ENCODE results near the gene ANKRD11. TPM values are rescaled to one million over a fixed set of nuclear protein-coding genes. Genes with fewer than 3 reads are reported as not detected.

Gene ANKRD11
- total RNA-seq, 1 experiment from 2014 or later = 297 TPM

GRCh38 chr16:89351645-89352044, 138.7 kb downstream of the ANKRD11 start:
- Mint-ChIP-seq H3K27me3 (ENCODE audit: insufficient read depth, unreplicated experiment) (no peaks in the 10 kb centered on the region), H3K27ac (ENCODE audit: unreplicated experiment) (no peak overlapping the region), H3K36me3 (ENCODE audit: insufficient read depth, unreplicated experiment) (peaks cover 98% of the 10 kb centered on the region), H3K4me1 (ENCODE audit: low read depth, unreplicated experiment) (peaks cover 44% of the 10 kb centered on the region), H3K4me3 (ENCODE audit: unreplicated experiment) (no peak overlapping the region), H3K9me3 (ENCODE audit: unreplicated experiment) (no peaks in the 10 kb centered on the region)
- CTCF ChIA-PET = no interaction called here
- Histone ChIP-seq H3K27me3 (replicated peaks; ENCODE audit: control insufficient read depth, insufficient read depth, low read length) (no peaks in the 10 kb centered on the region), H3K36me3 (ENCODE audit: control insufficient read depth, insufficient read depth, low read length) (no peaks in the 10 kb centered on the region), H3K4me3 (ENCODE audit: low read depth, low read length) (no peak overlapping the region), H3K9me3 (no peaks in the 10 kb centered on the region), H3K4me1 (peaks cover 34% of the 10 kb centered on the region)
- no peak for DNase-seq
- no peak for TF ChIP-seq CTCF (IDR thresholded peaks at IDR 0.05; ENCODE audit: insufficient read depth in 1 of 2, low read depth in 1 of 2, low read length in 1 of 2, severe bottlenecking in 1 of 2, unreplicated experiment in 1 of 2)
- POLR2A ChIA-PET = interaction anchor here (0.5 kb wide), 1 partner anchor 13 kb away, joined by 4 read pairs; no protein-coding TSS in a partner anchor
- intact Hi-C loops (cut with micrococcal nuclease; ENCODE audit: unreplicated experiment) = no loop called here
- BruUV-seq (replicated peaks) = no TSS peak

GRCh38 chr16:89350701-89351380, 139.5 kb downstream of the ANKRD11 start:
- CTCF ChIA-PET = no interaction called here
- Histone ChIP-seq H3K4me1 (peaks cover 42% of the 10 kb centered on the region), H3K9me3 (no peaks in the 10 kb centered on the region), H3K4me3 (ENCODE audit: low read depth, low read length) (no peak overlapping the region), H3K27me3 (replicated peaks; ENCODE audit: control insufficient read depth, insufficient read depth, low read length) (no peaks in the 10 kb centered on the region), H3K36me3 (ENCODE audit: control insufficient read depth, insufficient read depth, low read length) (no peaks in the 10 kb centered on the region)
- no peak for TF ChIP-seq CTCF (IDR thresholded peaks at IDR 0.05; ENCODE audit: insufficient read depth in 1 of 2, low read depth in 1 of 2, low read length in 1 of 2, severe bottlenecking in 1 of 2, unreplicated experiment in 1 of 2)
- Mint-ChIP-seq H3K27me3 (ENCODE audit: insufficient read depth, unreplicated experiment) (no peaks in the 10 kb centered on the region), H3K4me3 (ENCODE audit: unreplicated experiment) (no peak overlapping the region), H3K36me3 (ENCODE audit: insufficient read depth, unreplicated experiment) (peaks cover 100% of the 10 kb centered on the region), H3K9me3 (ENCODE audit: unreplicated experiment) (no peaks in the 10 kb centered on the region), H3K4me1 (ENCODE audit: low read depth, unreplicated experiment) (peaks cover 52% of the 10 kb centered on the region), H3K27ac (ENCODE audit: unreplicated experiment) (no peak overlapping the region)
- POLR2A ChIA-PET = no interaction called here
- DNase-seq = no peak
- intact Hi-C loops (cut with micrococcal nuclease; ENCODE audit: unreplicated experiment) = no loop called here
- BruUV-seq (replicated peaks) = no TSS peak

GRCh38 chr16:89349947-89350633, 140.3 kb downstream of the ANKRD11 start:
- no peak overlapping the region for H3K4me3 ChIP-seq (ENCODE audit: low read depth, low read length)
- Mint-ChIP-seq H3K27me3 (ENCODE audit: insufficient read depth, unreplicated experiment) (no peaks in the 10 kb centered on the region), H3K4me1 (ENCODE audit: low read depth, unreplicated experiment) (peaks cover 54% of the 10 kb centered on the region), H3K9me3 (ENCODE audit: unreplicated experiment) (no peaks in the 10 kb centered on the region), H3K4me3 (ENCODE audit: unreplicated experiment) (no peak overlapping the region), H3K27ac (ENCODE audit: unreplicated experiment) (peak overlapping the region; percentile 15), H3K36me3 (ENCODE audit: insufficient read depth, unreplicated experiment) (peaks cover 100% of the 10 kb centered on the region)
- no peak for DNase-seq
- H3K27me3 ChIP-seq (replicated peaks; ENCODE audit: control insufficient read depth, insufficient read depth, low read length) = no peaks in the 10 kb centered on the region
- ChIA-PET POLR2A (no interaction called here), CTCF (no interaction called here)
- no TSS peak for BruUV-seq (replicated peaks)
- no peak for TF ChIP-seq CTCF (IDR thresholded peaks at IDR 0.05; ENCODE audit: insufficient read depth in 1 of 2, low read depth in 1 of 2, low read length in 1 of 2, severe bottlenecking in 1 of 2, unreplicated experiment in 1 of 2)
- intact Hi-C loops (cut with micrococcal nuclease; ENCODE audit: unreplicated experiment) = no loop called here
- peaks cover 49% of the 10 kb centered on the region for H3K4me1 ChIP-seq
- H3K9me3 ChIP-seq = no peaks in the 10 kb centered on the region
- no peaks in the 10 kb centered on the region for H3K36me3 ChIP-seq (ENCODE audit: control insufficient read depth, insufficient read depth, low read length)

Measured in Caco-2 (cell line).